IMR-90 (cell line): Measurements from ENCODE around the gene LRRFIP1. TPM values are rescaled to one million over a fixed set of nuclear protein-coding genes. Genes with fewer than 3 reads are reported as not detected.

Experiments
- ATAC-seq: fragments of 200-7000 bp; cut with Tn5 transposase; 2 replicates; pipeline ENCODE4 v1.9.1; 2020; ENCODE audit warnings: low read depth, mild to moderate bottlenecking, moderate library complexity
- BruUV-seq: library from RNA; stranded (reverse); fragments of 400-500 nt; replicated peaks from 2 replicates; lab custom pipeline; 2021; lab: Mats Ljungman, UMichigan
- CTCF ChIA-PET: fragments of 300-600 bp; formaldehyde crosslinking; extraction: SDS; loops from one replicate; lab custom pipeline; 2021; ENCODE audit warnings: antibody characterized with exemption; lab: Yijun Ruan, JAX
- POLR2A ChIA-PET: fragments of 300-600 bp; sonication (Branson Sonifier 250); formaldehyde crosslinking; loops from one replicate; lab custom pipeline; 2022; ENCODE audit warnings: antibody characterized with exemption; ENCODE audit not compliant: unreplicated experiment; lab: Charles Lee
- DNase-seq: peaks from one replicate; pipeline ENCODE4 v3.0.0; 2013
- H2AFZ ChIP-seq: replicated peaks from 2 replicates; pipeline ENCODE3; 2013; ENCODE audit warnings: low read length, mild to moderate bottlenecking; ENCODE audit not compliant: poor library complexity
- H2AK5ac ChIP-seq: 2 replicates; pipeline ENCODE4 v1.6.1; 2013; ENCODE audit warnings: low read depth, low read length, inconsistent platforms
- H2AK9ac ChIP-seq: replicated peaks from 2 replicates; pipeline ENCODE3; 2013; ENCODE audit warnings: mild to moderate bottlenecking, low read depth, low read length, moderate library complexity; ENCODE audit not compliant: poor library complexity
- H2BK120ac ChIP-seq: 2 replicates; pipeline ENCODE4 v1.6.1; 2013; ENCODE audit warnings: low read depth, low read length, inconsistent platforms
- H2BK15ac ChIP-seq: 3 replicates; pipeline ENCODE4 v1.6.1; 2013; ENCODE audit warnings: low read depth, low read length, inconsistent platforms
- H2BK20ac ChIP-seq: 2 replicates; pipeline ENCODE4 v1.6.1; 2013; ENCODE audit warnings: low read depth, mild to moderate bottlenecking, inconsistent platforms, low read length, moderate library complexity
- H2BK5ac ChIP-seq: 2 replicates; pipeline ENCODE4 v1.6.1; 2013; ENCODE audit warnings: mild to moderate bottlenecking, low read depth, low read length, inconsistent platforms; ENCODE audit not compliant: poor library complexity, severe bottlenecking
- H3K14ac ChIP-seq: replicated peaks from 2 replicates; pipeline ENCODE4 v1.6.1; 2013; ENCODE audit warnings: low read depth, low read length, inconsistent platforms
- H3K18ac ChIP-seq: 2 replicates; pipeline ENCODE4 v1.6.1; 2013; ENCODE audit warnings: low read depth, low read length, control low read depth
- H3K23ac ChIP-seq: 2 replicates; pipeline ENCODE4 v1.6.1; 2013; ENCODE audit warnings: low read depth, low read length, inconsistent platforms
- H3K27ac ChIP-seq: 2 replicates; pipeline ENCODE4 v1.5.1; 2013; ENCODE audit warnings: mild to moderate bottlenecking, control low read depth, low read length; ENCODE audit not compliant: insufficient read depth
- H3K27me3 ChIP-seq: 2 replicates; pipeline ENCODE4 v1.6.1; 2013; ENCODE audit warnings: low read length; ENCODE audit not compliant: control insufficient read depth, insufficient read depth
- H3K36me3 ChIP-seq: 2 replicates; pipeline ENCODE4 v1.6.1; 2013; ENCODE audit warnings: low read length, mixed read lengths; ENCODE audit not compliant: control insufficient read depth, insufficient read depth
- H3K4ac ChIP-seq: 2 replicates; pipeline ENCODE4 v1.6.1; 2013; ENCODE audit warnings: low read depth, low read length, inconsistent platforms
- H3K4me1 ChIP-seq: 2 replicates; pipeline ENCODE4 v1.6.1; 2013; ENCODE audit warnings: low read length, mixed read lengths; ENCODE audit not compliant: control insufficient read depth, insufficient read depth
- H3K4me2 ChIP-seq: 2 replicates; pipeline ENCODE4 v1.6.1; 2013; ENCODE audit warnings: low read depth, mild to moderate bottlenecking, control low read depth, low read length, moderate library complexity
- H3K4me3 ChIP-seq: 2 replicates; pipeline ENCODE4 v1.5.1; 2013; ENCODE audit warnings: low read depth, mild to moderate bottlenecking, control low read depth, low read length, moderate library complexity; ENCODE audit not compliant: insufficient read depth
- H3K56ac ChIP-seq: 2 replicates; pipeline ENCODE4 v1.6.1; 2013; ENCODE audit warnings: low read length, inconsistent platforms; ENCODE audit not compliant: insufficient read depth; ENCODE audit errors: extremely low read depth
- H3K79me1 ChIP-seq, 2 experiments: 2 replicates each; pipeline ENCODE4 v1.6.1; 2013; ENCODE audit warnings: low read length in 2 of 2, inconsistent platforms in 1 of 2, low read depth in 1 of 2
- H3K9ac ChIP-seq: 2 replicates; pipeline ENCODE4 v1.6.1; 2013; ENCODE audit warnings: low read depth, low read length, control low read depth
- H3K9me1 ChIP-seq: 2 replicates; pipeline ENCODE4 v1.6.1; 2013; ENCODE audit warnings: low read length, inconsistent platforms; ENCODE audit not compliant: insufficient read depth
- H3K9me3 ChIP-seq: 2 replicates; pipeline ENCODE4 v1.6.1; 2013; ENCODE audit warnings: low read length; ENCODE audit not compliant: control insufficient read depth, insufficient read depth
- H4K20me1 ChIP-seq: 2 replicates; pipeline ENCODE4 v1.6.1; 2013; ENCODE audit warnings: low read length, inconsistent platforms; ENCODE audit not compliant: insufficient read depth
- H4K5ac ChIP-seq: 2 replicates; pipeline ENCODE4 v1.6.1; 2013; ENCODE audit warnings: mild to moderate bottlenecking, low read depth, low read length, control low read depth
- H4K8ac ChIP-seq, 2 experiments: 2 replicates each; pipeline ENCODE4 v1.6.1; 2013; ENCODE audit warnings: low read depth in 2 of 2, low read length in 2 of 2, control low read depth in 1 of 2, inconsistent platforms in 1 of 2
- H4K91ac ChIP-seq: 2 replicates; pipeline ENCODE4 v1.6.1; 2013; ENCODE audit warnings: low read depth, low read length, inconsistent platforms; ENCODE audit not compliant: insufficient read depth
- BHLHE40 ChIP-seq: fragments of 150-350 bp; IDR thresholded peaks from 2 replicates; pipeline ENCODE4 v1.6.1; 2016; ENCODE audit warnings: mild to moderate bottlenecking, low read depth, low read length
- CEBPB ChIP-seq: IDR thresholded peaks from 2 replicates; pipeline ENCODE4 v1.6.1; 2012; ENCODE audit warnings: low read depth, low read length, improper control_type of control experiment
- CTCF ChIP-seq: conservative IDR thresholded peaks from 2 replicates; pipeline ENCODE4 v1.5.1; 2012; ENCODE audit warnings: mild to moderate bottlenecking, low read depth, low read length, improper control_type of control experiment
- ELK1 ChIP-seq: fragments of 150-350 bp; IDR thresholded peaks from 2 replicates; pipeline ENCODE4 v1.6.1; 2016; ENCODE audit warnings: low read depth, mild to moderate bottlenecking, low read length, moderate library complexity, borderline replicate concordance
- FOS ChIP-seq: fragments of 150-350 bp; IDR thresholded peaks from 2 replicates; pipeline ENCODE4 v1.6.1; 2016; ENCODE audit warnings: low read depth, low read length
- MAFK ChIP-seq: IDR thresholded peaks from 2 replicates; pipeline ENCODE4 v1.6.1; 2012; ENCODE audit warnings: low read depth, low read length, improper control_type of control experiment
- MAZ ChIP-seq: IDR thresholded peaks from 2 replicates; pipeline ENCODE4 v1.6.1; 2012; ENCODE audit warnings: low read depth, mild to moderate bottlenecking, low read length, improper control_type of control experiment, moderate library complexity, borderline replicate concordance
- NFE2L2 ChIP-seq: fragments of 150-350 bp; IDR thresholded peaks from 2 replicates; pipeline ENCODE4 v1.6.1; 2016; ENCODE audit warnings: low read depth, mild to moderate bottlenecking, low read length
- RAD21 ChIP-seq: IDR thresholded peaks from 2 replicates; pipeline ENCODE4 v1.6.1; 2012; ENCODE audit warnings: low read length, improper control_type of control experiment
- RCOR1 ChIP-seq: IDR thresholded peaks from 2 replicates; pipeline ENCODE4 v1.6.1; 2012; ENCODE audit warnings: mild to moderate bottlenecking, low read length, improper control_type of control experiment; ENCODE audit not compliant: insufficient replicate concordance
- USF2 ChIP-seq: fragments of 150-350 bp; IDR thresholded peaks from 2 replicates; pipeline ENCODE4 v1.6.1; 2017; ENCODE audit warnings: mild to moderate bottlenecking, antibody characterized with exemption, low read length, low read depth
- WGBS, 2 experiments: methylation state at CpG; one replicate each; pipeline versions ENCODE4 v1.1.5 to v1.1.7; 2013; ENCODE audit warnings: missing lambda C conversion rate in 2 of 2; ENCODE audit not compliant: insufficient read length in 1 of 2; ENCODE audit errors: extremely low coverage in 2 of 2; 5-methylcytosine and 5-hydroxymethylcytosine counted together
- dilution Hi-C: fragments of 300-500 bp; cut with HindIII; formaldehyde crosslinking; loops from one replicate; pipeline ENCODE4 v1.14.3; 2018; ENCODE audit warnings: low sequenced_read_pairs; ENCODE audit not compliant: unreplicated experiment
- in situ Hi-C: fragments of 300-500 bp; cut with MboI; formaldehyde crosslinking; loops from 3 replicates; pipeline ENCODE4 v1.14.3; 2019; ENCODE audit warnings: low sequenced_read_pairs, inconsistent platforms, mixed read lengths
- intact Hi-C: fragments of 100-400 bp; cut with micrococcal nuclease; formaldehyde crosslinking; loops from 2 replicates; pipeline ENCODE4 v1.10.0; 2022
- polyA plus RNA-seq, 3 experiments: library from polyadenylated mRNA; depleted of rRNA; stranded (reverse); fragments of >200 nt; gene quantifications; 2 replicates each; pipeline ENCODE4 v1.2.3, GENCODE V29; 2012; ENCODE audit warnings: low replicate concordance in 1 of 3
- total RNA-seq: library from RNA; depleted of rRNA; stranded (reverse); fragments of >200 nt; gene quantifications from 2 replicates; pipeline ENCODE4 v1.2.3, GENCODE V29; 2012

The LRRFIP1 gene
- total and polyA plus RNA-seq, 2 of the 4 experiments (the other 2 are of a cell fraction) = 52.2 to 54.4 TPM

GRCh38 chr2:237577956-237578870 is 49.2 kb upstream of the LRRFIP1 start (continued):
- TF ChIP-seq ELK1 = no peak

DNA sequence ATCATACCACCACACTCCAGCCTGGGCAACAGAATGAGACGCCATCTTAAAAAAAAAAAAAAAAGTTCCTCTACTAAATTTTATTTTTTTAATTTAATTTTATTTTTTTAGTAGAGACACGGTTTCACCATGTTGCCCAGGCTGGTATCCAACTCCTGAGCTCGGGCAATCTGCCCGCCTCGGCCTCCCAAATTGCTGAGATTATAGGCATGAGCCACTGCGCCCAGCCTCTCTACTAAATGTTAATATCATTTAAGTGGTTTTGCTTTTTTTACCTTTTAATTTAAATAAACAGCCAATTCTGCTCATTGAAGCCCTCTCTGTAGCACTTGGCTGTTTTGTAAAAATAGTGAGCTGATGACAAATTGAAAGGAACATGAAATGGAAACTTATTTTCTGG is 46.1 kb upstream of the LRRFIP1 start:
- in situ Hi-C loops (no loop called here), dilution Hi-C loops (no loop called here), intact Hi-C loops (loop anchor here (1.0 to 2.0 kb wide), 3 partner anchors 91 to 193 kb away; no protein-coding TSS in a partner anchor)
- Histone ChIP-seq H2BK15ac (no peak overlapping the region), H2AK5ac (no peak overlapping the region), H3K9ac (no peak overlapping the region), H3K79me1 (no peaks in the 10 kb centered on the region), H3K9me1 (0 out of 2 replicates have a peak, but pooled peaks cover 3% of the 10 kb centered on the region), H3K14ac (no peak overlapping the region), H4K20me1 (no peaks in the 10 kb centered on the region), H3K27me3 (peaks cover 4% of the 10 kb centered on the region; the same call in 1 of the 2 replicates), H4K8ac (no peak overlapping the region), H3K4me1 (no peaks in the 10 kb centered on the region), H3K4me2 (peak overlapping the region; percentile 38; the same call in 1 of the 2 replicates), H4K5ac (no peak overlapping the region), H3K4ac (no peak overlapping the region), H2BK20ac (no peak overlapping the region), H3K4me3 (no peak overlapping the region), H3K9me3 (no peaks in the 10 kb centered on the region), H3K27ac (no peak overlapping the region), H3K36me3 (no peaks in the 10 kb centered on the region), H3K23ac (no peak overlapping the region), H3K18ac (no peak overlapping the region), H4K91ac (no peak overlapping the region), H2BK5ac (no peak overlapping the region), H2BK120ac (no peak overlapping the region), H2AFZ (peak overlapping the region; percentile 89), H3K56ac (no peak overlapping the region), H2AK9ac (no peak overlapping the region)
- ChIA-PET CTCF (interaction anchor here (0.6 to 2.9 kb wide), 11 partner anchors 19 to 753 kb away, joined by 3 to 20 read pairs (median 3); no protein-coding TSS in a partner anchor), POLR2A (interaction anchor here (0.6 to 0.8 kb wide), 2 partner anchors 11 to 167 kb away, joined by 6 to 10 read pairs; partner anchors contain the start of gene COL6A3)
- ATAC-seq (no peak; the same call in 1 of the 2 replicates), DNase-seq (no peak)
- no CpG with 5 or more reads among the region's 6 CpGs for WGBS, 2 experiments
- no TSS peak for BruUV-seq
- TF ChIP-seq NFE2L2 (no peak), BHLHE40 (no peak), MAZ (no peak), RAD21 (no peak), FOS (no peak), MAFK (no peak), USF2 (no peak), RCOR1 (no peak), CEBPB (no peak), CTCF (no peak)
